GM12872 (cell line): ENCODE data around the gene POLR1B.

Source experiments
- CTCF ChIP-seq: IDR thresholded peaks from 3 replicates; pipeline ENCODE4 v1.5.1; 2011; ENCODE audit warnings: low read depth, mild to moderate bottlenecking, low read length, moderate library complexity; ENCODE audit not compliant: insufficient read depth

The POLR1B gene

GRCh38 chr2:112572005-112572404, 29.7 kb downstream of the POLR1B start:
- TF ChIP-seq CTCF, result no peak

- no peak for TF ChIP-seq CTCF
These were observed 35.5 kb downstream of the POLR1B start for GRCh38 chr2:112577756-112578155.

GRCh38 chr2:112579241-112579640, 37.0 kb downstream of the POLR1B start:
- no peak for TF ChIP-seq CTCF

GRCh38 chr2:112580084-112580483, 37.8 kb downstream of the POLR1B start:
- TF ChIP-seq CTCF, result no peak

- TF ChIP-seq CTCF, result peak; percentile 48; the same call in 2 of the 3 replicates
These were observed 40.1 kb downstream of the POLR1B start for GRCh38 chr2:112582314-112582746.

GRCh38 chr2:112583497-112584133, 41.4 kb downstream of the POLR1B start:
- no peak for TF ChIP-seq CTCF

GRCh38 chr2:112584134-112584890, 42.0 kb downstream of the POLR1B start, which contains the start of gene CHCHD5:
CHCHD5 (plus strand) TSS chr2:112584609; CDS start chr2:112584648, 39 bp downstream.
- no peak for TF ChIP-seq CTCF
